Mesothelial cell of epicardium (in vitro differentiated cells): ENCODE data around the gene FSD1L. TPM values are rescaled to one million over a fixed set of nuclear protein-coding genes. Genes with fewer than 3 reads are reported as not detected.
A peak's percentile ranks its signal among the peaks of the same experiment; 100 is the strongest.

Experiments
- DNase-seq, 2 experiments: peaks; one replicate each; pipeline ENCODE4 v3.0.0; 2021; ENCODE audit warnings: low spot score in 2 of 2; ENCODE audit not compliant: unreplicated experiment in 2 of 2
- H3K27ac Mint-ChIP-seq: 2 replicates; pipeline ENCODE4 v1.8.0; 2021; ENCODE audit warnings: mixed read lengths
- H3K27me3 Mint-ChIP-seq: 2 replicates; pipeline ENCODE4 v1.8.0; 2021; ENCODE audit warnings: low read depth, mixed read lengths
- H3K36me3 Mint-ChIP-seq: 2 replicates; pipeline ENCODE4 v1.8.0; 2021; ENCODE audit warnings: mixed read lengths
- H3K4me1 Mint-ChIP-seq: 2 replicates; pipeline ENCODE4 v1.8.0; 2021; ENCODE audit warnings: mixed read lengths
- H3K4me3 Mint-ChIP-seq: 2 replicates; pipeline ENCODE4 v1.8.0; 2021; ENCODE audit warnings: mild to moderate bottlenecking, moderate library complexity, mixed read lengths
- H3K9me3 Mint-ChIP-seq: 2 replicates; pipeline ENCODE4 v1.8.0; 2021; ENCODE audit warnings: mixed read lengths
- CTCF ChIP-seq: fragments of 200-600 bp; sonication (generic); IDR thresholded peaks from one replicate; pipeline ENCODE4 v1.5.0; 2021; ENCODE audit warnings: antibody characterized with exemption; ENCODE audit not compliant: unreplicated experiment
- total RNA-seq: library from RNA; stranded (reverse); gene quantifications from 3 replicates; pipeline ENCODE4 v1.2.1, GENCODE V29; 2021

The FSD1L gene
- total RNA-seq, 1 donor from 2014 or later, result 11.0 TPM

- no peak for TF ChIP-seq CTCF
- peaks cover 14% of the 10 kb centered on the region for H3K9me3 Mint-ChIP-seq
- H3K4me1 Mint-ChIP-seq, result peaks cover 4% of the 10 kb centered on the region
Measured at GRCh38 chr9:105473221-105473620, 25.4 kb downstream of the FSD1L start.

GRCh38 chr9:105475302-105475701 is 27.5 kb downstream of the FSD1L start:
- peaks cover 6% of the 10 kb centered on the region for H3K36me3 Mint-ChIP-seq
- H3K27ac Mint-ChIP-seq, result no peak overlapping the region
- no peaks in the 10 kb centered on the region for H3K27me3 Mint-ChIP-seq
- no peak for TF ChIP-seq CTCF
- no peak for DNase-seq
- H3K9me3 Mint-ChIP-seq, result no peaks in the 10 kb centered on the region
- peaks cover 4% of the 10 kb centered on the region for H3K4me1 Mint-ChIP-seq
- H3K4me3 Mint-ChIP-seq, result no peak overlapping the region

More at GRCh38 chr9:105473221-105473620, 25.4 kb downstream of the FSD1L start:
- Mint-ChIP-seq H3K27me3 (no peaks in the 10 kb centered on the region), H3K4me3 (no peak overlapping the region), H3K27ac (no peak overlapping the region), H3K36me3 (peaks cover 24% of the 10 kb centered on the region)
- no peak for DNase-seq

- Mint-ChIP-seq H3K4me1 (peaks cover 4% of the 10 kb centered on the region), H3K27ac (peak overlapping the region; percentile 64), H3K27me3 (no peaks in the 10 kb centered on the region), H3K36me3 (no peaks in the 10 kb centered on the region), H3K4me3 (no peak overlapping the region), H3K9me3 (no peaks in the 10 kb centered on the region)
- no peak for TF ChIP-seq CTCF
- DNase-seq, result no peak
Measured at GRCh38 chr9:105479846-105480245, 32.0 kb downstream of the FSD1L start.

- Mint-ChIP-seq H3K4me1 (no peaks in the 10 kb centered on the region), H3K9me3 (no peaks in the 10 kb centered on the region), H3K27ac (no peak overlapping the region), H3K27me3 (no peaks in the 10 kb centered on the region), H3K4me3 (no peak overlapping the region), H3K36me3 (peaks cover 4% of the 10 kb centered on the region)
- TF ChIP-seq CTCF, result no peak
- no peak for DNase-seq
Measured at GRCh38 chr9:105483618-105484017, 35.8 kb downstream of the FSD1L start.

GRCh38 chr9:105484226-105484625 is 36.4 kb downstream of the FSD1L start:
- Mint-ChIP-seq H3K27me3 (no peaks in the 10 kb centered on the region), H3K4me3 (no peak overlapping the region), H3K4me1 (no peaks in the 10 kb centered on the region), H3K27ac (no peak overlapping the region), H3K9me3 (no peaks in the 10 kb centered on the region), H3K36me3 (peaks cover 4% of the 10 kb centered on the region)
- DNase-seq, result no peak
- no peak for TF ChIP-seq CTCF

- Mint-ChIP-seq H3K27ac (no peak overlapping the region), H3K4me3 (no peak overlapping the region), H3K4me1 (no peaks in the 10 kb centered on the region), H3K27me3 (no peaks in the 10 kb centered on the region), H3K36me3 (peaks cover 7% of the 10 kb centered on the region), H3K9me3 (no peaks in the 10 kb centered on the region)
- DNase-seq, result no peak
- TF ChIP-seq CTCF, result no peak
Measured at GRCh38 chr9:105485131-105485530, 37.3 kb downstream of the FSD1L start.
